GM21390 (cell line): ENCODE measurements around the gene SRY.
"Not testable (repeated sequence)": the region's sequence is repeated elsewhere in the genome, so short reads cannot be mapped to it uniquely, and the experiment has no call there.

Experiments
- ATAC-seq: cut with Tn5 transposase; IDR thresholded peaks from one replicate; pipeline ENCODE4 v1.9.1; 2021; ENCODE audit not compliant: unreplicated experiment

The SRY gene

GRCh38 chrY:2787600-2787999 is at the start of gene SRY:
Gene SRY, minus strand, starts transcription at chrY:2787682. Its CDS starts 79 bp downstream, at chrY:2787603.
- no peak for ATAC-seq

- no peak for ATAC-seq
Observed at GRCh38 chrY:2837078-2837477, 49.6 kb upstream of the SRY start.

- ATAC-seq: no peak
Observed at GRCh38 chrY:2835230-2835629, 47.7 kb upstream of the SRY start.

- no peak for ATAC-seq
Observed at GRCh38 chrY:2828497-2828896, 41.0 kb upstream of the SRY start.

- no peak for ATAC-seq
Observed at GRCh38 chrY:2824471-2824870, 37.0 kb upstream of the SRY start.

GRCh38 chrY:2817146-2817896 is 29.8 kb upstream of the SRY start:
- ATAC-seq: not testable (repeated sequence)

- ATAC-seq: no peak
Observed at GRCh38 chrY:2800246-2800645, 12.8 kb upstream of the SRY start.

GRCh38 chrY:2797991-2798390 is 10.5 kb upstream of the SRY start:
- no peak for ATAC-seq

- no peak for ATAC-seq
Observed at GRCh38 chrY:2796977-2797523, 9.6 kb upstream of the SRY start.

GRCh38 chrY:2789756-2790155 is 2.3 kb upstream of the SRY start:
- ATAC-seq: no peak

- ATAC-seq: no peak
Observed at GRCh38 chrY:2786876-2787512, 488 bp downstream of the SRY start.
